Measurements from ENCODE around the gene UBE2J2.

GRCh38 chr1:1225238-1225845 is 48.3 kb downstream of the UBE2J2 start:
- TF ChIP-seq, protein P1, sequence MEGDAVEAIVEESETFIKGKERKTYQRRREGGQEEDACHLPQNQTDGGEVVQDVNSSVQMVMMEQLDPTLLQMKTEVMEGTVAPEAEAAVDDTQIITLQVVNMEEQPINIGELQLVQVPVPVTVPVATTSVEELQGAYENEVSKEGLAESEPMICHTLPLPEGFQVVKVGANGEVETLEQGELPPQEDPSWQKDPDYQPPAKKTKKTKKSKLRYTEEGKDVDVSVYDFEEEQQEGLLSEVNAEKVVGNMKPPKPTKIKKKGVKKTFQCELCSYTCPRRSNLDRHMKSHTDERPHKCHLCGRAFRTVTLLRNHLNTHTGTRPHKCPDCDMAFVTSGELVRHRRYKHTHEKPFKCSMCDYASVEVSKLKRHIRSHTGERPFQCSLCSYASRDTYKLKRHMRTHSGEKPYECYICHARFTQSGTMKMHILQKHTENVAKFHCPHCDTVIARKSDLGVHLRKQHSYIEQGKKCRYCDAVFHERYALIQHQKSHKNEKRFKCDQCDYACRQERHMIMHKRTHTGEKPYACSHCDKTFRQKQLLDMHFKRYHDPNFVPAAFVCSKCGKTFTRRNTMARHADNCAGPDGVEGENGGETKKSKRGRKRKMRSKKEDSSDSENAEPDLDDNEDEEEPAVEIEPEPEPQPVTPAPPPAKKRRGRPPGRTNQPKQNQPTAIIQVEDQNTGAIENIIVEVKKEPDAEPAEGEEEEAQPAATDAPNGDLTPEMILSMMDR (IDR thresholded peaks at IDR 0.05; ENCODE audit: poor library complexity, severe bottlenecking): no peak
- TF ChIP-seq EZH2 (IDR thresholded peaks at IDR 0.05; ENCODE audit: borderline replicate concordance, insufficient read depth, low read length, poor library complexity, severe bottlenecking): no peak

Measured in neural cell (in vitro differentiated cells).